ENCODE data around the gene CFD.

CFD gene

DNA sequence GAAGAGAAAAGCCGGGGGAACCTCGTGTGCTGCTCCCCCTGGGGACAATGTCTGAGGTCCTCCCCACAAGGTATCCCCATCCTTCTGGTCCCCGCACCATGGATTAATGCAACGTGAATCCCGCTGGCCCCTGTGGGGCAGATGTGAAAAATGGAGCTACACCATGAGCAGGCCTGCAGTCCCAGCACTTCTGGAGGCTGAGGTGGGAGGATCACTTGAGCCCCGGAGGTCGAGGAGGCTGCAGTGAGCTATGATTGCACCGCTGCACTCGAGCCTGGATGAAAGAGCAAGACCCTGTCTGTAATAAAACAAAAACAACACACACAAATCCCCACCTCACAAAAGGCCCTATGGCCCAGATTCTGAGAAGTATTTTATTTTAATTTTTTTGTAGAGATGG, 1.2 kb upstream of the CFD start:
- H3K4me3 ChIP-seq (ENCODE audit: low read depth, low read length) = no peak overlapping the region
- POLR2A ChIA-PET = interaction anchor here (1.0 kb wide), 1 partner anchor 80 kb away, joined by 4 read pairs; no protein-coding TSS in a partner anchor
- TF ChIP-seq, protein P1, sequence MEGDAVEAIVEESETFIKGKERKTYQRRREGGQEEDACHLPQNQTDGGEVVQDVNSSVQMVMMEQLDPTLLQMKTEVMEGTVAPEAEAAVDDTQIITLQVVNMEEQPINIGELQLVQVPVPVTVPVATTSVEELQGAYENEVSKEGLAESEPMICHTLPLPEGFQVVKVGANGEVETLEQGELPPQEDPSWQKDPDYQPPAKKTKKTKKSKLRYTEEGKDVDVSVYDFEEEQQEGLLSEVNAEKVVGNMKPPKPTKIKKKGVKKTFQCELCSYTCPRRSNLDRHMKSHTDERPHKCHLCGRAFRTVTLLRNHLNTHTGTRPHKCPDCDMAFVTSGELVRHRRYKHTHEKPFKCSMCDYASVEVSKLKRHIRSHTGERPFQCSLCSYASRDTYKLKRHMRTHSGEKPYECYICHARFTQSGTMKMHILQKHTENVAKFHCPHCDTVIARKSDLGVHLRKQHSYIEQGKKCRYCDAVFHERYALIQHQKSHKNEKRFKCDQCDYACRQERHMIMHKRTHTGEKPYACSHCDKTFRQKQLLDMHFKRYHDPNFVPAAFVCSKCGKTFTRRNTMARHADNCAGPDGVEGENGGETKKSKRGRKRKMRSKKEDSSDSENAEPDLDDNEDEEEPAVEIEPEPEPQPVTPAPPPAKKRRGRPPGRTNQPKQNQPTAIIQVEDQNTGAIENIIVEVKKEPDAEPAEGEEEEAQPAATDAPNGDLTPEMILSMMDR (IDR thresholded peaks at IDR 0.05; ENCODE audit: insufficient read depth, low read length, missing control alignments) = no peak
- DNase-seq (ENCODE audit: low read depth, low spot score) = no peak
- CTCF ChIA-PET = interaction anchor here (0.8 to 4.6 kb wide), 7 partner anchors 9 to 126 kb away, joined by 3 to 27 read pairs (median 6); partner anchors contain the start of gene WDR18

DNA sequence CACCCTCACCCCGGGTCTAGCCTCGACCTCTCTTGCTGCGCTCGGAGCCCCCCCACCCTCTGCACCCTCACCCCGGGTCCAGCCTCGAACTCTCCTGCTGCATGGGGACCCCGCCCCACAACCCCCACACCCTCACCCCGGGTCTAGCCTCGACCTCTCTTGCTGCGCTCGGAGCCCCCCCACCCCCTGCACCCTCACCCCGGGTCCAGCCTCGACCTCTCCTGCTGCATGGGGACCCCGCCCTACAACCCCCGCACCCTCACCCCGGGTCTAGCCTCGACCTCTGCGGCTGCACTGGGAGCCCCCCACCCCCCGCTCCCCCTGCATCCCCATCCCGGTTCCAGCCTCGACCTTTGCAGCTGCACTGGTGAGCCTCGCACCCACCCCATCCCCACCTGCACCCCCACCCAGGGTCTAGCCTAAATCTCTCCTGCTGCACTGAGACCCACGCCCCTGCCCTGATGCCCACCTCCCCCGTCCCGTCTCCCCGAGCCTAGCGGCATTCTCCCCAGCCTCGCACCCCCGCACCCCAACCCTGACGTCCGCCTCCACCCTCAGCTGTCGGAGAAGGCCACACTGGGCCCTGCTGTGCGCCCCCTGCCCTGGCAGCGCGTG, 1.8 kb downstream of the CFD start:
- TF ChIP-seq, protein P1 (IDR thresholded peaks at IDR 0.05; ENCODE audit: insufficient read depth, low read length, missing control alignments) = no peak
- ChIA-PET POLR2A (no interaction called here), CTCF (no interaction called here)
- no peak overlapping the region for H3K4me3 ChIP-seq (ENCODE audit: low read depth, low read length)
- DNase-seq (ENCODE audit: low read depth, low spot score) = no peak

GRCh38 chr19:861756-862580, 2.5 kb downstream of the CFD start:
- DNase-seq (ENCODE audit: low read depth, low spot score) = no peak
- TF ChIP-seq, protein P1 (IDR thresholded peaks at IDR 0.05; ENCODE audit: insufficient read depth, low read length, missing control alignments) = no peak
- no peak overlapping the region for H3K4me3 ChIP-seq (ENCODE audit: low read depth, low read length)
- CTCF ChIA-PET = interaction anchor here (1.9 kb wide), 1 partner anchor 92 kb away, joined by 7 read pairs; no protein-coding TSS in a partner anchor
- POLR2A ChIA-PET = no interaction called here

- DNase-seq (ENCODE audit: low read depth, low spot score) = no peak
- TF ChIP-seq, protein P1 (IDR thresholded peaks at IDR 0.05; ENCODE audit: insufficient read depth, low read length, missing control alignments) = no peak
- ChIA-PET POLR2A (interaction anchor here (1.0 kb wide), 1 partner anchor 64 kb away, joined by 4 read pairs; no protein-coding TSS in a partner anchor), CTCF (interaction anchor here (0.7 to 4.0 kb wide), 9 partner anchors 13 to 139 kb away, joined by 3 to 20 read pairs (median 3); no protein-coding TSS in a partner anchor)
- no peak overlapping the region for H3K4me3 ChIP-seq (ENCODE audit: low read depth, low read length)
Measured at GRCh38 chr19:862581-863314, 3.3 kb downstream of the CFD start.

DNA sequence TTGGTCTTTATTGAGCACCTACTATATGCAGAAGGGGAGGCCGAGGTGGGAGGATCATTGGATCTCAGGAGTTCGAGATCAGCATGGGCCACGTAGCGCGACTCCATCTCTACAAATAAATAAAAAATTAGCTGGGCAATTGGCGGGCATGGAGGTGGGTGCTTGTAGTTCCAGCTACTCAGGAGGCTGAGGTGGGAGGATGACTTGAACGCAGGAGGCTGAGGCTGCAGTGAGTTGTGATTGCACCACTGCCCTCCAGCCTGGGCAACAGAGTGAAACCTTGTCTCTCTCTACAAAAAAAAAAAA, 3.8 kb downstream of the CFD start:
- no peak overlapping the region for H3K4me3 ChIP-seq (ENCODE audit: low read depth, low read length)
- CTCF ChIA-PET = interaction anchor here (0.7 to 4.0 kb wide), 10 partner anchors 13 to 138 kb away, joined by 3 to 20 read pairs (median 4); no protein-coding TSS in a partner anchor
- TF ChIP-seq, protein P1 (IDR thresholded peaks at IDR 0.05; ENCODE audit: insufficient read depth, low read length, missing control alignments) = no peak
- POLR2A ChIA-PET = interaction anchor here (1.0 kb wide), 2 partner anchors 30 to 65 kb away, joined by 3 to 4 read pairs; partner anchors contain the start of genes MED16 and RNU6-9
- DNase-seq (ENCODE audit: low read depth, low spot score) = no peak
